GM12864 (cell line): ENCODE measurements around the gene ARHGEF7.
A peak's percentile ranks its signal among the peaks of the same experiment; 100 is the strongest.

Source experiments
- DNase-seq: peaks from one replicate; pipeline ENCODE4 v3.0.0-alpha.2; 2011; ENCODE audit warnings: low read depth
- H3K4me3 ChIP-seq: 2 replicates; pipeline ENCODE4 v1.5.1; 2011; ENCODE audit warnings: mild to moderate bottlenecking, low read depth, low read length, control low read depth
- CTCF ChIP-seq: IDR thresholded peaks from 2 replicates; pipeline ENCODE4 v1.5.1; 2011; ENCODE audit warnings: low read depth, mild to moderate bottlenecking, moderate library complexity, low read length, control low read depth, inconsistent platforms; ENCODE audit errors: missing control alignments

ARHGEF7 gene

GRCh38 chr13:111343186-111343805 is 228.2 kb downstream of the ARHGEF7 start:
- no peak for DNase-seq
- H3K4me3 ChIP-seq = no peak overlapping the region
- no peak for TF ChIP-seq CTCF

GRCh38 chr13:111344471-111345191 is 229.5 kb downstream of the ARHGEF7 start:
- DNase-seq = no peak
- peak; percentile 28 for TF ChIP-seq CTCF
- no peak overlapping the region for H3K4me3 ChIP-seq

GRCh38 chr13:111345682-111346081 is 230.6 kb downstream of the ARHGEF7 start:
- H3K4me3 ChIP-seq = no peak overlapping the region
- no peak for TF ChIP-seq CTCF
- no peak for DNase-seq

GRCh38 chr13:111346101-111346680 is 231.1 kb downstream of the ARHGEF7 start:
- no peak for TF ChIP-seq CTCF
- DNase-seq = no peak
- no peak overlapping the region for H3K4me3 ChIP-seq

- TF ChIP-seq CTCF = no peak
- no peak for DNase-seq
- H3K4me3 ChIP-seq = no peak overlapping the region
Observed at GRCh38 chr13:111347438-111347837, 232.3 kb downstream of the ARHGEF7 start.

- DNase-seq = no peak
- no peak overlapping the region for H3K4me3 ChIP-seq
- no peak for TF ChIP-seq CTCF
Observed at GRCh38 chr13:111353508-111353907, 238.4 kb downstream of the ARHGEF7 start.
